GM23248 (cell line): ENCODE data around the gene CLVS2. TPM values are rescaled to one million over a fixed set of nuclear protein-coding genes. Genes with fewer than 3 reads are reported as not detected.

Experiments
- DNase-seq: peaks from one replicate; pipeline ENCODE4 v3.0.0-alpha.2; 2015
- H2AFZ ChIP-seq: fragments of 200-600 bp; sonication (generic); 2 replicates; pipeline ENCODE4 v1.6.1; 2016; ENCODE audit warnings: antibody characterized with exemption
- H3F3A ChIP-seq: fragments of 200-600 bp; sonication (generic); 2 replicates; pipeline ENCODE4 v1.6.1; 2016; ENCODE audit warnings: mild to moderate bottlenecking, antibody characterized with exemption, mixed run types; ENCODE audit not compliant: insufficient read depth
- H3K27ac ChIP-seq: fragments of 200-600 bp; sonication (generic); 2 replicates; pipeline ENCODE4 v1.5.1; 2016; ENCODE audit warnings: mild to moderate bottlenecking
- H3K27me3 ChIP-seq: fragments of 200-600 bp; sonication (generic); replicated peaks from 2 replicates; pipeline ENCODE4 v1.6.1; 2016; ENCODE audit warnings: mild to moderate bottlenecking; ENCODE audit not compliant: insufficient read depth
- H3K36me3 ChIP-seq: fragments of 200-600 bp; sonication (generic); 2 replicates; pipeline ENCODE4 v1.6.1; 2016; ENCODE audit warnings: low read depth, mild to moderate bottlenecking
- H3K4me1 ChIP-seq: fragments of 200-600 bp; sonication (generic); 2 replicates; pipeline ENCODE4 v1.6.1; 2016; ENCODE audit warnings: mild to moderate bottlenecking; ENCODE audit not compliant: insufficient read depth
- H3K4me2 ChIP-seq: fragments of 200-600 bp; sonication (generic); one replicate; pipeline ENCODE4 v1.6.1; 2016; ENCODE audit warnings: mild to moderate bottlenecking; ENCODE audit not compliant: unreplicated experiment
- H3K4me3 ChIP-seq: fragments of 200-600 bp; sonication (generic); 2 replicates; pipeline ENCODE4 v1.5.1; 2016; ENCODE audit warnings: mild to moderate bottlenecking
- H3K79me2 ChIP-seq: fragments of 200-600 bp; sonication (generic); 2 replicates; pipeline ENCODE4 v1.6.1; 2016; ENCODE audit warnings: mild to moderate bottlenecking; ENCODE audit not compliant: insufficient read depth
- H3K9ac ChIP-seq: fragments of 200-600 bp; sonication (generic); 2 replicates; pipeline ENCODE4 v1.6.1; 2016; ENCODE audit warnings: mild to moderate bottlenecking
- H3K9me2 ChIP-seq: fragments of 200-600 bp; sonication (generic); 2 replicates; pipeline ENCODE4 v1.6.1; 2016; ENCODE audit warnings: mixed run types, mild to moderate bottlenecking, moderate library complexity; ENCODE audit not compliant: insufficient read depth
- H3K9me3 ChIP-seq: fragments of 200-600 bp; sonication (generic); one replicate; pipeline ENCODE4 v1.6.1; 2017; ENCODE audit warnings: low read depth
- H4K20me1 ChIP-seq: fragments of 200-600 bp; sonication (generic); 2 replicates; pipeline ENCODE4 v1.6.0; 2016; ENCODE audit not compliant: insufficient read depth
- EZH2 ChIP-seq: fragments of 200-600 bp; sonication (generic); IDR thresholded peaks from 2 replicates; pipeline ENCODE4 v1.6.1; 2018; ENCODE audit warnings: antibody characterized with exemption, mild to moderate bottlenecking; ENCODE audit not compliant: insufficient read depth, poor library complexity, severe bottlenecking
- EZH2phosphoT487 ChIP-seq: fragments of 200-600 bp; sonication (generic); IDR thresholded peaks from 2 replicates; pipeline ENCODE4 v1.6.1; 2018; ENCODE audit warnings: antibody characterized with exemption, moderate library complexity, mild to moderate bottlenecking, low read depth; ENCODE audit not compliant: insufficient read depth
- WGBS, 2 experiments: methylation state at CpG; one replicate each; pipeline ENCODE4 v1.1.6; 2015 to 2017; ENCODE audit warnings: low lambda C conversion rate in 2 of 2, low coverage in 1 of 2; ENCODE audit errors: missing lambda C conversion rate in 2 of 2; 5-methylcytosine and 5-hydroxymethylcytosine counted together
- in situ Hi-C: fragments of 300-500 bp; cut with MboI; formaldehyde crosslinking; loops from 2 replicates; pipeline ENCODE4 v1.15.0; 2020
- polyA plus RNA-seq: library from polyadenylated mRNA; unstranded; fragments of >200 nt; fragmentation: Nextera tagmentation; extraction: Ambion mirVana; gene quantifications from 2 replicates; pipeline ENCODE4 v1.2.1, GENCODE V29; 2016
- total RNA-seq: library from RNA; depleted of rRNA; stranded (reverse); fragments of >200 nt; shearing (Covaris generic); gene quantifications from 2 replicates; pipeline ENCODE4 v1.2.3, GENCODE V29; 2014

The CLVS2 gene
- total and polyA plus RNA-seq, 2 experiments from 2014 or later, result not detected

GRCh38 chr6:123030282-123030681 is 34.2 kb downstream of the CLVS2 start:
- no peaks in the 10 kb centered on the region for H3K9me2 ChIP-seq

GRCh38 chr6:123036648-123037047 is 40.6 kb downstream of the CLVS2 start:
- 0 to 3% methylated on average over 3 of the region's 3 CpGs for WGBS, 2 experiments
- Histone ChIP-seq H3K27ac (no peak overlapping the region), H2AFZ (no peak overlapping the region), H3K4me3 (no peak overlapping the region), H3K4me1 (no peaks in the 10 kb centered on the region), H3K79me2 (no peaks in the 10 kb centered on the region), H3K27me3 (no peaks in the 10 kb centered on the region), H4K20me1 (no peaks in the 10 kb centered on the region), H3F3A (no peaks in the 10 kb centered on the region), H3K9ac (no peak overlapping the region), H3K9me3 (no peaks in the 10 kb centered on the region), H3K9me2 (no peaks in the 10 kb centered on the region), H3K4me2 (no peak overlapping the region), H3K36me3 (no peaks in the 10 kb centered on the region)
- DNase-seq, result no peak
- in situ Hi-C loops, result no loop called here
- TF ChIP-seq EZH2 (no peak), EZH2phosphoT487 (no peak)

More at GRCh38 chr6:123030282-123030681, 34.2 kb downstream of the CLVS2 start:
- Histone ChIP-seq H3K79me2 (no peaks in the 10 kb centered on the region), H3K4me2 (no peak overlapping the region), H3K36me3 (no peaks in the 10 kb centered on the region), H2AFZ (no peak overlapping the region), H3K4me3 (no peak overlapping the region), H3F3A (no peaks in the 10 kb centered on the region), H3K27me3 (no peaks in the 10 kb centered on the region), H3K4me1 (no peaks in the 10 kb centered on the region), H3K9ac (no peak overlapping the region), H3K27ac (no peak overlapping the region), H4K20me1 (no peaks in the 10 kb centered on the region), H3K9me3 (no peaks in the 10 kb centered on the region)
- in situ Hi-C loops, result no loop called here
- no peak for DNase-seq
- TF ChIP-seq EZH2, result no peak
- TF ChIP-seq EZH2phosphoT487, result no peak

GRCh38 chr6:123039431-123039830 is 43.4 kb downstream of the CLVS2 start:
- Histone ChIP-seq H3K9me2 (no peaks in the 10 kb centered on the region), H3K79me2 (no peaks in the 10 kb centered on the region), H4K20me1 (no peaks in the 10 kb centered on the region), H3K9me3 (no peaks in the 10 kb centered on the region), H3K4me3 (no peak overlapping the region), H3K4me1 (no peaks in the 10 kb centered on the region), H3F3A (no peaks in the 10 kb centered on the region), H3K4me2 (no peak overlapping the region), H3K27me3 (no peaks in the 10 kb centered on the region), H3K27ac (no peak overlapping the region), H3K9ac (no peak overlapping the region), H3K36me3 (no peaks in the 10 kb centered on the region), H2AFZ (no peak overlapping the region)
- WGBS, 2 experiments, result 18 to 40% methylated on average over 3 of the region's 3 CpGs
- no peak for DNase-seq
- TF ChIP-seq EZH2phosphoT487, result no peak
- TF ChIP-seq EZH2, result no peak
- in situ Hi-C loops, result no loop called here

DNA sequence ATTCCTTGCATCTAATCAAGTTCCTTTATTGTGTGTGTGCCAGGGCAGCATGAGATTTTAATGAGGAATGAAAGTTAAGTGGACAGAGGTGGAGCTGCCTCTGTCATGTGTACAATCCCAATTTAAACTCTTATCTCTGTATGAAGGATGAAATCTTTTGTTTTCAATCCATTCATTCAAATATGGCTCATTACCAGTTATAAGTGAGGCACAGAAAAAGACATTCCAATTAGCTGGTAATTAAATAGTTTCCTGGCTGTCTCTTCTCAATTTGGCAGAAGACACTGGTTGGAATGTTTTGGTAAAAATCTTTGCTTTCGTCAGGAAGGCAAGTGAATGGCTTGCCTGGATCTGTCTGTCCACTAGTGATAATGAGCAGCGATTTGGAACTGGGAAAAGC is 46.4 kb downstream of the CLVS2 start:
- Histone ChIP-seq H3K9me3 (no peaks in the 10 kb centered on the region), H3K9me2 (no peaks in the 10 kb centered on the region), H3K79me2 (no peaks in the 10 kb centered on the region), H3K36me3 (no peaks in the 10 kb centered on the region), H3K27ac (no peak overlapping the region), H3K4me3 (no peak overlapping the region), H3F3A (no peaks in the 10 kb centered on the region), H3K27me3 (no peaks in the 10 kb centered on the region), H3K4me1 (no peaks in the 10 kb centered on the region), H3K4me2 (no peak overlapping the region), H3K9ac (no peak overlapping the region), H4K20me1 (no peaks in the 10 kb centered on the region), H2AFZ (no peak overlapping the region)
- 8 to 16% methylated on average over 2 of the region's 2 CpGs for WGBS, 2 experiments
- in situ Hi-C loops, result no loop called here
- DNase-seq, result no peak
- no peak for TF ChIP-seq EZH2
- no peak for TF ChIP-seq EZH2phosphoT487

GRCh38 chr6:123044341-123044860 is 48.4 kb downstream of the CLVS2 start:
- in situ Hi-C loops, result no loop called here
- no peak overlapping the region for H2AFZ ChIP-seq

More at GRCh38 chr6:123044341-123044860, 48.4 kb downstream of the CLVS2 start:
- H3K79me2 ChIP-seq, result no peaks in the 10 kb centered on the region
- no peak overlapping the region for H3K27ac ChIP-seq
- H3K27me3 ChIP-seq, result no peaks in the 10 kb centered on the region
- H3K4me3 ChIP-seq, result no peak overlapping the region
- DNase-seq, result no peak
- no peaks in the 10 kb centered on the region for H3F3A ChIP-seq
- H3K4me2 ChIP-seq, result no peak overlapping the region
- no peaks in the 10 kb centered on the region for H4K20me1 ChIP-seq
- no peaks in the 10 kb centered on the region for H3K9me3 ChIP-seq
- H3K4me1 ChIP-seq, result no peaks in the 10 kb centered on the region
- no peaks in the 10 kb centered on the region for H3K9me2 ChIP-seq
- 19 to 21% methylated on average over 3 of the region's 3 CpGs for WGBS, 2 experiments
- no peak for TF ChIP-seq EZH2
- no peak for TF ChIP-seq EZH2phosphoT487
- H3K9ac ChIP-seq, result no peak overlapping the region
- no peaks in the 10 kb centered on the region for H3K36me3 ChIP-seq
